ENCODE results near the gene PACRG. TPM values are rescaled to one million over a fixed set of nuclear protein-coding genes. Genes with fewer than 3 reads are reported as not detected.

The PACRG gene
- total and polyA plus RNA-seq, 2 donors (not counting 3 experiments of a cell fraction or from before 2014, with no cell fraction given), result 0.08 TPM; not detected in 1

- no peak overlapping the region for H2AFZ ChIP-seq (ENCODE audit: low read depth, low read length)
- peak overlapping the region; percentile 37 for H3K4me2 ChIP-seq (ENCODE audit: insufficient read depth, low read length)
- H3K4me1 ChIP-seq (ENCODE audit: control insufficient read depth, extremely low read depth, insufficient read depth, low read length), result peaks cover 25% of the 10 kb centered on the region
- intact Hi-C loops (cut with micrococcal nuclease) (loop anchor here (1.0 kb wide), 1 partner anchor 106 kb away; no protein-coding TSS in a partner anchor), dilution Hi-C loops (cut with MboI; ENCODE audit: extremely low pct_ligation_motif_present, low sequenced_read_pairs) (no loop called here)
- H3K9me1 ChIP-seq (replicated peaks; ENCODE audit: control insufficient read depth, extremely low read depth, insufficient read depth, low read length), result no peaks in the 10 kb centered on the region
- ChIA-PET POLR2A (no interaction called here), CTCF (no interaction called here)
- no peak overlapping the region for H3K9ac ChIP-seq (replicated peaks; ENCODE audit: extremely low read depth, insufficient read depth, low read length)
- BruUV-seq (replicated peaks), result TSS peak; percentile 78
- H3K79me2 ChIP-seq (ENCODE audit: control insufficient read depth, insufficient read depth, low read length), result no peaks in the 10 kb centered on the region
- H3K27me3 ChIP-seq (ENCODE audit: control insufficient read depth in 2 of 2, insufficient read depth in 2 of 2, low read length in 2 of 2), result no peaks in the 10 kb centered on the region
- FAIRE-seq (no peak), DNase-seq (ENCODE audit: low read depth, low spot score) (no peak)
- no peak for TF ChIP-seq MAX (IDR thresholded peaks at IDR 0.05; ENCODE audit: insufficient read depth, insufficient read length)
- TF ChIP-seq EZH2 (IDR thresholded peaks at IDR 0.05; ENCODE audit: borderline replicate concordance, low read depth, low read length, severe bottlenecking), result no peak
- no peak for TF ChIP-seq POLR2A (IDR thresholded peaks at IDR 0.05; ENCODE audit: low read depth, low read length)
- TF ChIP-seq POLR2AphosphoS5 (IDR thresholded peaks at IDR 0.05; ENCODE audit: insufficient read depth, low read depth, low read length), result no peak
- no peak for TF ChIP-seq MYC (IDR thresholded peaks at IDR 0.05; ENCODE audit: low read depth, low read length)
- no peak for TF ChIP-seq JUN (IDR thresholded peaks at IDR 0.05; ENCODE audit: borderline replicate concordance, insufficient read depth, insufficient read length, low read depth)
- no peak for TF ChIP-seq GATA2 (IDR thresholded peaks at IDR 0.05; ENCODE audit: insufficient read depth, insufficient read length, low read depth, low read length)
- TF ChIP-seq FOS (IDR thresholded peaks at IDR 0.05; ENCODE audit: borderline replicate concordance, insufficient read depth, low read length), result no peak
- TF ChIP-seq CTCF (IDR thresholded peaks at IDR 0.05; ENCODE audit: extremely low read depth in 1 of 2, insufficient read depth in 1 of 2, low read depth in 1 of 2, low read length in 2 of 2), result no peak
- H3K9me3 ChIP-seq (replicated peaks; ENCODE audit: control insufficient read depth, insufficient read depth, low read length), result no peaks in the 10 kb centered on the region
- no peaks in the 10 kb centered on the region for H4K20me1 ChIP-seq (replicated peaks; ENCODE audit: control insufficient read depth, extremely low read depth, insufficient read depth, low read length)
- no peak overlapping the region for H3K4me3 ChIP-seq (replicated peaks in 1 of 3; ENCODE audit: insufficient read depth in 1 of 3, low read depth in 1 of 3, low read length in 3 of 3)
- H3K36me3 ChIP-seq (ENCODE audit: control insufficient read depth in 2 of 2, extremely low read depth in 1 of 2, insufficient read depth in 2 of 2, low read length in 2 of 2), result no peaks in the 10 kb centered on the region
- peak overlapping the region; percentile 43 for H3K27ac ChIP-seq (ENCODE audit: insufficient read depth, low read depth, low read length)
Observed at GRCh38 chr6:163310096-163310972, 582.6 kb downstream of the PACRG start.
